NCI-H1436 treated with DMSO at 0.1 percent for 48 hours (cell line): ENCODE data around the gene FBP2.
"Not testable (repeated sequence)": the region's sequence is repeated elsewhere in the genome, so short reads cannot be mapped to it uniquely, and the experiment has no call there.

Experiments
- DNase-seq: peaks from one replicate; lab custom pipeline; 2025; lab: John Stamatoyannopoulos, UW

FBP2 gene

GRCh38 chr9:94606646-94607422 is 13.2 kb upstream of the FBP2 start:
- DNase-seq, result no peak

- no peak for DNase-seq
Measured at GRCh38 chr9:94603259-94604160, 9.9 kb upstream of the FBP2 start.

- no peak for DNase-seq
Measured at GRCh38 chr9:94602666-94603065, 9.0 kb upstream of the FBP2 start.

- DNase-seq, result no peak
Measured at GRCh38 chr9:94600715-94601114, 7.1 kb upstream of the FBP2 start.

- no peak for DNase-seq
Measured at GRCh38 chr9:94600258-94600657, 6.6 kb upstream of the FBP2 start.

- no peak for DNase-seq
Measured at GRCh38 chr9:94599102-94599501, 5.5 kb upstream of the FBP2 start.

GRCh38 chr9:94592683-94593082 is 941 bp downstream of the FBP2 start:
- DNase-seq, result not testable (repeated sequence)

- no peak for DNase-seq
Measured at GRCh38 chr9:94591876-94592275, 1.7 kb downstream of the FBP2 start.

GRCh38 chr9:94591046-94591545 is 2.5 kb downstream of the FBP2 start:
- DNase-seq, result not testable (repeated sequence)

GRCh38 chr9:94588681-94589080 is 4.9 kb downstream of the FBP2 start:
- no peak for DNase-seq

- DNase-seq, result no peak
Measured at GRCh38 chr9:94586814-94587213, 6.8 kb downstream of the FBP2 start.

GRCh38 chr9:94586316-94586715 is 7.3 kb downstream of the FBP2 start:
- no peak for DNase-seq

GRCh38 chr9:94584555-94584954 is 9.1 kb downstream of the FBP2 start:
- no peak for DNase-seq

GRCh38 chr9:94581728-94582127 is 11.9 kb downstream of the FBP2 start:
- DNase-seq, result no peak

- DNase-seq, result no peak
Measured at GRCh38 chr9:94577571-94577970, 16.1 kb downstream of the FBP2 start.

GRCh38 chr9:94577036-94577435 is 16.6 kb downstream of the FBP2 start:
- no peak for DNase-seq

GRCh38 chr9:94576131-94576530 is 17.5 kb downstream of the FBP2 start:
- DNase-seq, result no peak

- no peak for DNase-seq
Measured at GRCh38 chr9:94568972-94569712, 24.5 kb downstream of the FBP2 start.

- DNase-seq, result no peak
Measured at GRCh38 chr9:94568250-94568889, 25.3 kb downstream of the FBP2 start.

GRCh38 chr9:94567271-94567670 is 26.4 kb downstream of the FBP2 start:
- no peak for DNase-seq

GRCh38 chr9:94566550-94566949 is 27.1 kb downstream of the FBP2 start:
- no peak for DNase-seq

- not testable (repeated sequence) for DNase-seq
Measured at GRCh38 chr9:94564279-94564678, 29.3 kb downstream of the FBP2 start.
